ENCODE results near the gene SAP130.

Gene SAP130

DNA sequence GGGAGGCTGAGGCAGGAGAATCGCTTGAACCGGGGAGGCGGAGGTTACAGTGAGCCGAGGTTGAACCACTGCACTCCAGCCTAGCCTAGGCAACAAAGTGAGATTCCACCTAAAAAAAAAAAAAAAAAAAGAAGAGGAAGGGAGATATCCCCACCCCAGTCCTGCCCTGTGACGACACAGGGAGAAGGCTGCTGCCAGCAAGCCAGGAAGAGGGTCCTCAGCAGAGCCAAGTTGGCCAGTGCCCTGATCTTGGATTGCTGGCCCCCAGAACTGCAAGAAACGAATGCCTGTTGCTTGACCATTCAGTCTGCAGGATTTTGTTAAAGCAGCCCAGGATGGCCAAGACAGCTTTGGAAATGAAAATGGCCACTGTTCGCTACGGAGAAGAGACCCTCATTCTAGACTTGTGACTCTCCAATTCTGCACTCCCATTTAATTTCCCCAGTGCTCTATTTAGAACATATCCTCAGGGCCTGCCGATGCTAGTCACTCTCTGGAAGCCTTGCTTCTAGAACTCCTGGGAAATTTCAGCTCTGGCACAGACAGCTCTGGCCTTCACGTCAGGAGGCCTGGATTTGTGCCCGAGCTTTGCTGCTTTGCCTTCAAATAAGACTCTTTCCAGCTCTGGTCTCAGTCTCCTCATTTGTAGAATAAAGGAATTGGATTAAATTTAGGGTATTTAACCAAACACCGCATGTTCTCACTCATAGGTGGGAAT is 126.4 kb downstream of the SAP130 start:
- no peak overlapping the region for H3K27ac ChIP-seq
- no peaks in the 10 kb centered on the region for H3K9me3 ChIP-seq (ENCODE audit: control insufficient read depth, low read length)
- H3K4me1 ChIP-seq = no peaks in the 10 kb centered on the region
- H3K36me3 ChIP-seq (ENCODE audit: control insufficient read depth, insufficient read depth, low read length) = no peaks in the 10 kb centered on the region
- TF ChIP-seq, protein P1, sequence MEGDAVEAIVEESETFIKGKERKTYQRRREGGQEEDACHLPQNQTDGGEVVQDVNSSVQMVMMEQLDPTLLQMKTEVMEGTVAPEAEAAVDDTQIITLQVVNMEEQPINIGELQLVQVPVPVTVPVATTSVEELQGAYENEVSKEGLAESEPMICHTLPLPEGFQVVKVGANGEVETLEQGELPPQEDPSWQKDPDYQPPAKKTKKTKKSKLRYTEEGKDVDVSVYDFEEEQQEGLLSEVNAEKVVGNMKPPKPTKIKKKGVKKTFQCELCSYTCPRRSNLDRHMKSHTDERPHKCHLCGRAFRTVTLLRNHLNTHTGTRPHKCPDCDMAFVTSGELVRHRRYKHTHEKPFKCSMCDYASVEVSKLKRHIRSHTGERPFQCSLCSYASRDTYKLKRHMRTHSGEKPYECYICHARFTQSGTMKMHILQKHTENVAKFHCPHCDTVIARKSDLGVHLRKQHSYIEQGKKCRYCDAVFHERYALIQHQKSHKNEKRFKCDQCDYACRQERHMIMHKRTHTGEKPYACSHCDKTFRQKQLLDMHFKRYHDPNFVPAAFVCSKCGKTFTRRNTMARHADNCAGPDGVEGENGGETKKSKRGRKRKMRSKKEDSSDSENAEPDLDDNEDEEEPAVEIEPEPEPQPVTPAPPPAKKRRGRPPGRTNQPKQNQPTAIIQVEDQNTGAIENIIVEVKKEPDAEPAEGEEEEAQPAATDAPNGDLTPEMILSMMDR (IDR thresholded peaks at IDR 0.05) = no peak
- H3K79me2 ChIP-seq = no peaks in the 10 kb centered on the region
- H3K4me2 ChIP-seq (ENCODE audit: low read length) = no peak overlapping the region
- no peak overlapping the region for H3K4me3 ChIP-seq (ENCODE audit: low read depth, low read length)
- no peaks in the 10 kb centered on the region for H3K27me3 ChIP-seq (ENCODE audit: control insufficient read depth, insufficient read depth, low read length)
- H3K9ac ChIP-seq = no peak overlapping the region
- no peak overlapping the region for H2AFZ ChIP-seq

DNA sequence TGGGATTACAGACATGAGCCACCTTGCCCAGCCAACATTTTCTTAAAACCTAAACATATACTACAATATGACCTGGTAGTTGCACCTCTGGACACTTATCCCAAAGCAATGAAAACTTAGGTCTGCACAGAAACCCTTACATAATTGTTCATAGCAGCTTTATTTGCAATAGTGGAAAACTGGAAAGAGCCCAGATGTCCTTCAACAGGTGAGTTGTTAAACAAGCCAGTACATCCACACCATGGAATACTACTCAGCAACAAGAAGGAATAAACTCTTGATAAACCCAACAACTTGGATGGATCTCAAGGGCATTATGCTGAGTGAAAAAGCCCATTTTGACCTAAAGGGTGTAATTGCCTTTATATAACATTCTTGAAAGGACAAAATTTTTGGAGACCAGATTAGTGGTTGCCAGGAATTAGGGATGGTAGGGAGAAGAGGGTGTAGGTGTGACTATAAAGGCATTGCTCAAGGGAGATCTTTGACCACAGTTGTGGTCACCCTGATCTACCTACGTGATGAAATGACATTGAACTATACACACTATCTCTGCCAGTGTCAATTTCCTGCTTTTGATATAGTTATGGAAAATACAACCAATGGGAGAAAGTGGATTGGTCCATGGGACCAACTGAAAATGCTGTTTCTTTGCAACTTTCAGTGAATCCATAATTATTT is 130.2 kb downstream of the SAP130 start:
- H3K36me3 ChIP-seq (ENCODE audit: control insufficient read depth, insufficient read depth, low read length) = no peaks in the 10 kb centered on the region
- TF ChIP-seq, protein P1 (IDR thresholded peaks at IDR 0.05) = no peak
- H3K4me3 ChIP-seq (ENCODE audit: low read depth, low read length) = no peak overlapping the region
- H3K27me3 ChIP-seq (ENCODE audit: control insufficient read depth, insufficient read depth, low read length) = no peaks in the 10 kb centered on the region
- no peaks in the 10 kb centered on the region for H3K9me3 ChIP-seq (ENCODE audit: control insufficient read depth, low read length)
- H2AFZ ChIP-seq = no peak overlapping the region
- no peak overlapping the region for H3K9ac ChIP-seq
- no peaks in the 10 kb centered on the region for H3K4me1 ChIP-seq
- H3K27ac ChIP-seq = no peak overlapping the region
- no peak overlapping the region for H3K4me2 ChIP-seq (ENCODE audit: low read length)
- no peaks in the 10 kb centered on the region for H3K79me2 ChIP-seq

DNA sequence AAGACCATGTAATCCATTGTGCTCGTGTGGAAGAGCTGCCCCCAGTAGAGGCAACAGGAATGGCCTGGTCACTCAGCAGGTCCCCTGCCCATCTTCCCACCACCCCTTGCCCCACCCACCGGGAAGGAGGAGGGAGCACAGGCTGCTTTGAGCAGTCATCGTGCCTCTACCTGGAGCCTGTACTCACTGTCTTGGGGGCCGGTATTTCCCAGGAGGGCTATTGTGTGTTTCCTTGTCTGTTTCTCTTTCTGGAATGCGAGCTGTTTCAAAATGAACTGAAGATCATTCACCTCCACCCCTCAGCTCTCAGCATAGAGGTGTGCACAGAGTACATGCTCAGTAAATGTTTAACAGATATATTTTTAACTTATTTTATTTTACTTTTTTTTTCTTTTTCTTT is 134.4 kb downstream of the SAP130 start:
- no peak overlapping the region for H3K4me3 ChIP-seq (ENCODE audit: low read depth, low read length)
- H3K4me2 ChIP-seq (ENCODE audit: low read length) = no peak overlapping the region
- H3K79me2 ChIP-seq = no peaks in the 10 kb centered on the region
- H3K4me1 ChIP-seq = no peaks in the 10 kb centered on the region
- H3K9me3 ChIP-seq (ENCODE audit: control insufficient read depth, low read length) = no peaks in the 10 kb centered on the region
- H3K27me3 ChIP-seq (ENCODE audit: control insufficient read depth, insufficient read depth, low read length) = no peaks in the 10 kb centered on the region
- H3K27ac ChIP-seq = no peak overlapping the region
- H3K9ac ChIP-seq = no peak overlapping the region
- no peaks in the 10 kb centered on the region for H3K36me3 ChIP-seq (ENCODE audit: control insufficient read depth, insufficient read depth, low read length)
- no peak overlapping the region for H2AFZ ChIP-seq
- TF ChIP-seq, protein P1 (IDR thresholded peaks at IDR 0.05) = no peak

DNA sequence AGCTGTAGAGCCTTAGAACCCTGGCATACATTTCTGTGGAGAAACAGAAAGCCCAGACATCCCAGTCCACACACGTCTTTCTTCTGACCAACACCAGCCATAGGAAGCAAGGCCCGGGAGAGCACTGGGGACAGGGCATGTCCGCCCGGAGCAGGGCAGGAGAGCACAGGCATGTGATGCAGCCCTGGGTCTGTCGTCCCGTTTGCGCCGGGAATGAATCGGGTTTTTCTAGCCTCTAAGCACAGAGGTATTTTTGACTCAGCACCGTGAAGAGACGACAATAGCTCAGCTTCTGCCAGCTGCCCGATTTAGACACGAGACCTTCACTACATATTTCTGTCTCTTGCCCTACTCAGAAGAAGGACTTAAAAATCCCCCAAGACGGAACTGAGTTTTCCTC is 134.8 kb downstream of the SAP130 start:
- Histone ChIP-seq H2AFZ (no peak overlapping the region), H3K27me3 (ENCODE audit: control insufficient read depth, insufficient read depth, low read length) (no peaks in the 10 kb centered on the region), H3K27ac (no peak overlapping the region), H3K4me1 (peaks cover 2% of the 10 kb centered on the region), H3K9me3 (ENCODE audit: control insufficient read depth, low read length) (no peaks in the 10 kb centered on the region), H3K4me2 (ENCODE audit: low read length) (no peak overlapping the region), H3K79me2 (no peaks in the 10 kb centered on the region), H3K4me3 (ENCODE audit: low read depth, low read length) (no peak overlapping the region), H3K36me3 (ENCODE audit: control insufficient read depth, insufficient read depth, low read length) (no peaks in the 10 kb centered on the region), H3K9ac (no peak overlapping the region)
- TF ChIP-seq, protein P1 (IDR thresholded peaks at IDR 0.05) = no peak

All from parathyroid adenoma (tissue), 2 donors.